Activated CD4-positive, alpha-beta T cell treated with anti-CD3 and anti-CD28 coated beads, Interleukin-2, Interleukin-6, amounts not matched to agents 100 ng/mL and 50 ng/mL, durations not matched to agents 16 hours and 8 hours (primary cell): ENCODE data around the gene FCHSD2.

ENCODE experiments used
- DNase-seq: peaks from one replicate; pipeline ENCODE4 v3.0.0-alpha.2; 2020

Gene FCHSD2

DNA sequence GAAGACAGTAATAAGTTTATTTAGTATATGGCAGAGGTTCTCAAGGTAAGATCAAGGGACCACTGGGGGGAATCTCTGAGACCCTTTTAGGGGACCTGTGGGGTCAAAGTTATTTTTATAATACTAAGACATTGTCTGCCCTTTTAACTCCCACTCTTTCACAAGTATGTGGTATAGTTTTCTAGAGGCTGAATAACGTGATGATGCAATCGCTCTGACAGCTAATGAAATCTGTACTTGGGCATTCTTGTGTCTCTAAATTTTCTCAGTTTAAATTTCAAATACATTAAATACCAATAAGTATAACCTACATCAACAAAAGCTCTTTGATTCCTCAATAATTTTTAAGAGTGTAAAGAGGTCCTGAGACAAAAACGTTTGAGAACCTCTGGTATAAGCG is 180.0 kb downstream of the FCHSD2 start:
- DNase-seq, result no peak

DNA sequence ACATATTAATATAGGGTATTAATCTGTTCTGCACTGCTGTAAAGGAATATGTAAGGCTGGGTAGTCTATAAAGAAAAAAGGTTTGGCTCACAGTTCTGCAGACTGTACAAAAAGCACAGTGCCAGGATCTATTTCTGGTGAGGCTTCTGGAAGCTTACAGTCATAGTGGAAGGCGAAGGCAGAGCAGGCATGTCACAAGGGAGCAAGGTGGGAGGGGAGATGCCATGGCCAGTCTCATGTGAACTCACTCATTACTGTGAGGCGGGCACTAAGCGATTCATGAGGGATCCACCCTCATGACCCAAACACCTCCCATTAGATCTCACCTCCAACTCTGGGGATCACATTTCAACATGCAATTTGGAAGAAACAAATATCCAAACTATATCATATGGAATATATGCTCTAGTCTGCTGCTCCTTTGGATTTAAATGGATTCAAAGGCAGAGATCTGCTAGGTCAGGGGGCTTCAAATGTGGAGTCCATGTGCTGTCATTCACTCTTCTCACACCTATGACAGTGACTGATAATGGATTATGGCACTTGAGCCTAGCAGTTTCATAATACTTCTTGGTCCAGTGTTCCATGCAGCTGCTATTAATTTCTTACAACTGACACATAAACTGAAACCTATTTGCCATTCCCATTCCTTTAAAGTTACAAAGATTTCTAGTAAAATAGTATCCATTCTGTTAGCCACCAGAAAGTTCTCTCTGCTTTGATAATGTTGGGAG is 182.0 kb downstream of the FCHSD2 start:
- no peak for DNase-seq

DNA sequence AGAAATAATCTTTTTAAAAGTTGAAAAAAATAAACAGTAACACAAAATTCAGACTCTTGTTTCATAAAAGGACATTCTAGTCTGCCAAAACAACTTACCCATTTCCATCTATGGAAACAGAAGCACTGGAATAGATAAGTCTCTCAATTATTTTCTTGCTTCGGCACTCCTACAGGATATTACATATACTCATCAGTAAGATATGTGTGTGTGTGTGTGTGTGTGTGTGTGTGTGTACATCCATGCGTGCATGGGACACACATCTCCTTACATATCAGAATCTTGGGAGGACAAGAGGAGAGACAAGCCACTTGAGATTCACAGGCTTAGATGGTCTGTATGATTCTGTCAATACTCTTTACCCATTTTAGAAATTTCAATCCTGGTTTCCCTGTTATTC is 183.3 kb downstream of the FCHSD2 start:
- DNase-seq, result no peak

DNA sequence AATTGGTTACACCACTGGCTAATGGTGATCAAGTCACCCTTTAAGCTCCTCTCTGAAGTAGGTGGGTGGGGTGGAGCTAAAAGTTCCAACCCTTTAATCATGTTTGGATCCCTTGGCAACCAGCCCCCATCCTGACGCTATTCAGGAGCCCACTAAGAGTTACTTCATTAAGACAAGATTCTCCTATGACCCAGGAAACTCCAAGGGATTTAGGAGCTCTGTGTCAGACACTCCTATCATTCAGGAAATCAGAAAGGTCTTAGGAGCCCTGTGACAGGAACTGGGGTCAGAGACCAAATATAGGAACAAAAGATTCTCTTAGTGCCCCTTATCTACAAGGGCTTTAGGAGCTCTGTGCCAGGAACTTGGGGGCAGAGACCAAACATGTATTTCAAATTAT is 186.7 kb downstream of the FCHSD2 start:
- DNase-seq, result no peak

DNA sequence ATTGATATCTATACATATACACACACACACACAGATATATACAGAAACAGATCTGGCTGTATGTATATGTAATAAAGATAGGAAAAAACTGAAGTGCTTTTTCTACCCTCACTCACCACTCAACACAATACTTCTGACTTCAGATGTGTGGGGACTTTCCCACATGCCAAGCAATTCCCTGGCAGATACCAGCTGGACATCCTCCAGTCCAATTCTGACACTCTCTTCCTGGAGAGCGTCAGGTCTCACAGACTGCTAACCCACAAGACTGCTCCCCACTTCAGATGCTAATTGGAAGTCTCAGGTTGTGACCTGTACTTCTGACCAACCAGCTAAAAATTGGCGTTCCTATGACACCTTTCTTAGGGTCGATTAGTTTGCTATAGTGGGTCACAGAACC is 187.3 kb downstream of the FCHSD2 start:
- no peak for DNase-seq

DNA sequence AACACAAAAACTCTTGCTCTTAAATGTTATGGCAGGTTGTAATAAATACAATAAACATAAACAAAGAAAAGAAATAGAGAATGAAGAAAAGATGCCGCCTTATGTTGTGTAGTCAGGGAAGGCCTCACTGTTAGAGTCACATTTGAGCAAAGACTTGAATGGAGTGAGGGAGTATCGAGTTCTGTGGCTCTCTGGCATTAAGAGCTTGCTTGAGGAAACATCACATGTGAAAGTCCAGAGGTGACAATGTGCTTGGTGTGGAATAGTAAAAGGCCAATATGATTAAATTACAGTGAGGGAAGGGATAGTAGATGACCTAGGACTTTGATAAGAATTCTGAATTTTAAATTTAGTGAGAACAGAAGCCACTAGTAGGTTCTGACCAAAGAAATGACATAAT is 188.5 kb downstream of the FCHSD2 start:
- DNase-seq, result no peak

DNA sequence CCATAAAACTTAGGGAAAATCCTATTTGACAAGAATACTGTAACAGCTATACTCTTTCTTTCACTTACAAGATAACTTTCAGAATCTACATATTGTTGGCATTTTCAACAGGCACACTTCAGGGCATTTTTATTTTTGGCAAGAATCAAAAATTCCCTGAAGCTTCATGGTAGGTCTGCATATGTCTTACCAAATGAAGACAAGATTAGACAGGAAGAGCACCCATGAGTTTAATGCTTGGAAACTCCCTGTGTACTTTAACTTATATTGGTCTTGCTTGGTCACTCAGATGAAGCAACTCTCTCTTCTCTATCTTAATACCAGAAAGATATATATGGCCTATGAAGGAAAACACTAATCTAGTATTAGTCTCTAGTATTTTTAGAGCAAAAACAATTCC is 190.2 kb downstream of the FCHSD2 start:
- DNase-seq, result no peak

DNA sequence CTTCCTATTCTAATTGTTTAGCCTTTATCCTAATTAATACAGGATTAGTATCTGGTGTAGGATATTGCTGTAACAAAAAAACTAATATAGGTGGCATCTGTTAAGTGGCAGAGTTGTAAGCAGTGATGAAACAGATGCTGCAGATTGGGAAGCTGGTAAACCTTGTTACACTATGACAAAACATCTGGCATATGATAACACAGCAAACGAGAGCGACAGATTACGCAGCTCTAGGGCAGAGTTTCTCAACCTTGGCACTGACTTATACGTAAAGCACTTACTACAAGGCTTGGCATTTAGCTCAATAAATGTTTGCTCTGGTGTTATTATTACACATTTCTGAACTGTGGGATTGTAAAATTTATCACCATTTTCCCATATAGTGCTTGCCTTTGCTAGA is 190.9 kb downstream of the FCHSD2 start:
- DNase-seq, result no peak

DNA sequence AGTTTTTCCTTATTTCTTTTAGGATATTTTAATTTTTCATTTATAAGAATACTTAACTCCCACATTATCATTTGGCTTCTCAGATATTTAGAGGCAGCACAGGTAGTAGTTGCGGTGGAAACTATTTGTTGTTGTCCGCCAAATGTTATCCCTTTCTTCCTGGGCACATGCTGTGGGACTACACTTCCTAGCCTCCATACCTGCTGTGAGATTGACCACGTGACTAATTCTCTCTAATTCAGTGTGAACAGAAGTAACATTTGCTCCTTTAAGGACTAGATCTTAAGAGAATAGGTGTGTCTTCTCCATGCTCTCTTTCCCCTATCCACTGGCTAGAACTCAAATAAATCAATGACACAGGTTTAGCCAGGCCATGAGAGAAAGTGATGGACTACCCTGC is 191.4 kb downstream of the FCHSD2 start:
- DNase-seq, result no peak

DNA sequence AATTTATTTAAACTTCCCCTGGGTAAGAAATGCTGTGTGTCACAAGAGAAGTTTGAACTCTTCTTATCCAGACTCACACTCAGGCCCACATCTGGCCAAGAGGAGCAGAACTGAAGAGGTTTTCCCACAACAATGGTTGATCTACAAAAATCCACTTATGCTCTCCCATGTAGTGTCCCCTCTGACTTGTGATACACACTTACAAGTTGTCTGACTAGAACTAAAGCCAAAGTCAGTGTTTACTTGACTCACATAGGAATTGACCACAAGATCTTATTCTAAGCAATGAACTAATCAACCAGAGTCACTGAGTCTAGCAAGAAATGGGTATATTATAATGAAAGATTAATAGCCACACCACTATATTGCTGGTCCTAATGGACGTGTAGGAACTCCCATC is 194.9 kb downstream of the FCHSD2 start:
- no peak for DNase-seq

DNA sequence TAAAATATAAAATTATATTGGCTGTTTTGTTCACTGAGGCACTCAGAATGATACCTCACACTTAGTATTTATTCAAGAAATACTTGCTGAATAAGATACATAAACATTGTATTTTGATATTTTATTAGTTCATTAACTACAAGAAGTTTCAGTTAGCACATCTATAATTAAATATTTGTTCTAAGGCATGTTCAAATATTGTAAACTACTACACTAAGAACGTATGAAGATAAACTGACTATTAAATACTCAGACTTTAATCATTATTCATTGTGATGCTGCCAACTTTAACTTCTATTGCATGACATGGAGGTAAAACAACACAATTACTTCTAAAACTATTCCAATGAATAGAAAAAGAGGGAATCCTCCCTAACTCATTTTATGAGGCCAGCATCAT is 198.5 kb downstream of the FCHSD2 start:
- no peak for DNase-seq

DNA sequence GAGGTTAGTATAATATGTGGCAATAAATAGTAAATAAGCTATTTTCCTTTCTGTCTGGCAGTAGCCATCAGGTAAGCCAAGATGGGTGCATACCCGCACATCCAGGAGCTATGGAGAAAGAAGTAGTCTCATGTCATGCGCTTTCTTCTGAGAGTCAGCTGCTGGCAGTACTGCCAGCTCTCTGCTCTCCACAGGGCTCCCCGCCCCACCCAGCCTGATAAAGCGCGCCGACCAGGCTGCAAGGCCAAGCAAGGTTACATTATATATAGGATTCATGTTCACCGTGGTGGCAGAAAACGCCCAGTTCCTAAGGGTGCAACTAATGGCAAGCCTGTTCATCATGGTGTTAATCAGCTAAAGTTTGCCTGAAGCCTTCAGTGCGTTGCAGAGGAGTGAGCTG is 201.7 kb downstream of the FCHSD2 start:
- no peak for DNase-seq

DNA sequence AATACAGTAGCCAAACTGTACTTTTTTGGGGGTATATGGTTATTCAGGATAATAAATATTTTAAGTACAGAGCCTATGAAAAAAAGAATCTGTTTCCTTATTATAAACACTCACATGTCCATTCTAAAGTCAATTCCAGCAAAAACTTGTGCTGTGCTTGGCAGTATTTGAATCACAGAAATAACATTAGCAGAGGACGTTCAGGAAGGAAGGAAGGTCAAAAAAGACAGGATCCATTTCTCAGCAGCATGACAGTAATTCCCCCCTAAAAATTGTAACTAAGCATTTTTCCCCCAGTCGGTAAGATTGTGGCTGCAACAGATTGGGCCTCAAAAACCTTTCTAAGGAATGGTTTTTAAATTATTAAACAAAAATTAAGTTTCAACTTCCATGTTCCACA is 203.1 kb downstream of the FCHSD2 start:
- no peak for DNase-seq

DNA sequence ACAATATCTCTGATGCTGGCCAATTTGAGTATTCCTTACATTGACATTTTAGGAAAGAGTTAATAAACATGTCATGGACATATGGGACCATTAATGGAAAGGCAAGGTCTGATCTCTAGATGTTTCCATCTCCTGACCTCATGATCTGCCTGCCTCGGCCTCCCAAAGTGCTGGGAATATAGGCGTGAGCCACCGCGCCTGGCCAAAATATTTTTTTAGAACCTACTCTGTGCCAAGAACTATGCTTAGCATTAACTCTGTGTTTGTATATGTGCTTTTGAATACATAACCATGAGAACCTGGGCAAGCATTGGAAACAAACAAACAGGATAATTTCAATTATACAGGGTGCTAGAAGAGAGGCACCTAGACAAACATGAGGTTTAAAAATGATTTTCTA is 204.7 kb downstream of the FCHSD2 start:
- DNase-seq, result no peak

DNA sequence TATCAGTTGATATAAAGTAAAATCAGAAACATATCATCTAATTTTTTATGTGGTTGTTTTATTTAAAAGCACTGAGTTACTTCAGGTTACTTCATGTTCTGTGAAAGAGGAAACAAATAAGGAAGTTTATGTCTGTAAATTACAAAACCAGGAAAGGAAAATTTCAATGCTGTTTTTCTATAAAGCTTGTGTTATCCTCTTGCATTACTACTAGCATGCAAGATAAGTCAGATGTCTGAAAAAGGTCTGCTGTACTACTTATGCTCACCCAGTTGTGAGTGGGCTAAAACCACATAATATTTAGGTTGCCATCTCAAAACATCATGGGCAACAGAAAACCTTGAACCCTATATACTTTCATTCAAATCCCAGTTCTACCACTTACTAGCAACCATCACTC is 206.4 kb downstream of the FCHSD2 start:
- no peak for DNase-seq

DNA sequence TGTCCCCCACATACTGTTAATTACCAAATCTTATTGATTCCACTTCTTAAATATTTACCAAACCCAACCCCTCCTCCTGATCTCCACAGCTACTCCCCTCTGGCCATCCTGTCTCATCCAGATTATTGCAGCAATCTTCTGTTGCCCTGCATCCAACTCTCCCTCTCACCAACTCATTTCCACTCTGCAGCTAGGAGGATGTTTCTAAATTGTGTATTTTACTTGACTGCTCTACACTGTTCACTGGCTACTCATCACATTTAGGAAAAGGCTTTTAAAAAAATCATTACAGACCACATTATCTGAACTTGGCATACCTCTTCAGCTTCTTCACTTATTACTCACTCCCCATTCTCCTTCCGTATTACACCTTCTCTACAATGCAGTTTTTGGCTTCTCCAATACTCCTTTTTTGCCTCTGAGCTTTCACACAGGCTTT is 210.0 kb downstream of the FCHSD2 start:
- no peak for DNase-seq

DNA sequence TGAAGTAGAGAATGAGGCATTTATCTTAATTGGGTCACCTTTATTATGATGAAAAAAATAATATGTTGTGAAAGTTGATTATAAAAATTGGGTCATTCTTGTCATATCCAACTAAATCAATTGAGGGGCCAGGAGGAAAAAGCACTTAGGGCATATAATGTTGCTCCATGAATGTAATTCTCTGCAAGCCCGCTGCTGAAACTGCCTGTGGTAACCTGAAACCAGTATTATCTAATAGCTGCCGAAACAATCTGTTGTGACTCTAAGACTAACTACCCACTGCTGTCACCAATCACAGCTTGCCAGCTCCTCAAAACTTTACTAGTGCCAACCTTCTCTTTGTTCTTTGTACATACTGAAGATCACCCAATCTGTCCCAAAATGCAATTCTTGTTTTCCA is 212.1 kb downstream of the FCHSD2 start:
- DNase-seq, result no peak

DNA sequence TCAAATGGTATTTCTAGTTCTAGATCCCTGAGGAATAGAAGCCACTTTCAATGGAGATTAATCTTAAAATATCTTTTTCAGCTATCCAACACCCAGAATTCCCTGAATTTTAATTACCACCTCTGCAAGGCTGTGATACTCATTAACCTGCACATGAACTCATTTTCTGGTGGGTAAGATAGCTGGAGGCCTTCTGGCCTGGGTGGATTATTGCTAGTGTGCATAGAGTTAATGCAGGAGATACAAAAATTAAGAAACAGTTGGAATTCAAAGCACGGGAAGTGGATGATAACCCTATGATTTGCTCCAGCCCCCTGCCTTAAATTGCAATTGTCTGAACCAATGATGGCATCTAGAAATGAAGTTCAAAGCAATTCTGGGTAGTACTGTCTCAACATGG is 212.9 kb downstream of the FCHSD2 start:
- no peak for DNase-seq

DNA sequence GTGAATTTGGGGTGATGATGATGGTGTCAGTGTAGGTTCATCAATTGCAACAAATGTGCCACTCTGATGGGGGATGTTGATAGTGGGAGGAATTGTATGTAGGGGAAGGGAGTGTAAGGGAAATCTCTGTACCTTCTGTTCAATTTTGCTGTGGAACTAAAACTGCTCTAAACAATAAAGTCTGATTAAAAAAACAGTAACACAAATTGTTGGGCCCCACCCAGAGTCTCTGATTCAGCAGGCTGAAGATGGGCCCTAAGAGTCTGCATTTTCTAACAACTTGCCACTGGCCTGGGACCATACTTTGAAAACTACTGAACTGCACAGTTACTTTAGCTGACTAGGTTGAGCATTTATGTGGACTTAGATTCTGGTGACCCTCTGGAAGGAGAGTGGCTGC is 214.7 kb downstream of the FCHSD2 start:
- DNase-seq, result no peak

DNA sequence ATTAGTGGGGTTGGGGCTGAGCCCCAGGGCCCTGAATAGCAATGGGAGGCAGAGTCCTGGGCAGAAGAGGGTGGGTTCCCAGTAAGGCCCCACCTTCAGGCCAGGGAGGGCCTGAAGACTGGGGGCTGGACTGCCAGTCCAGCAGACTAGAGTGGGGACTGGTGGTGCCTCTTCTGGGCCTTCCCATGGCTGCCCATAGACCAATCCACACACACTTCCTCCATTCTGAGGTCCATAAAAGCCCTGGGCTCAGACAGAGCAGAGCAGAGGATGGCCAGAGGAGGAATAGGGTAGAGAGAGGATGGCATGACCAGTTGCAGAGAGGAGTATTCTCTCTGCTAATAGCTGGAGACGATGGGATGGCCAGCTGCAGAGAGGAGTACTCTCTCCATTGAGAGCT is 216.0 kb downstream of the FCHSD2 start:
- no peak for DNase-seq

DNA sequence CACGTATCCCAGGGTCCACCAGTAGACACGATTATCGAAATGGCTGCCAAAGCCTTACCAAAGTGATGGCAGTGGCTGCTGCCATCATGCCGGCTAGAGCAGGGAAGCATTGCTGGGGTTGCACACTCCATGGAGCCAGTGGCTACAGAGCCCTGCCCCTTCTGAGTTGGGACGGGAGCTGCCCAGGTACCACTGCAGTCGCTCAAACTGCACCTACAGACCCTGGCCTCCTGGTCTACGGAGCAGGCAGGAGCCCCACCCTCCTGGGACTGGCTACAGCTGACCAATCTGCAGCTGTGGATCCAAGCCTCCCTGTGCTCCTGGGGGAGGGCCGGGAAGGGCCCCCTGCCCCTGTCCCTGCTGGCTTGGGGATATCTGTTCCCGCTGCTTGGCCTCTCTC is 216.5 kb downstream of the FCHSD2 start:
- no peak for DNase-seq

DNA sequence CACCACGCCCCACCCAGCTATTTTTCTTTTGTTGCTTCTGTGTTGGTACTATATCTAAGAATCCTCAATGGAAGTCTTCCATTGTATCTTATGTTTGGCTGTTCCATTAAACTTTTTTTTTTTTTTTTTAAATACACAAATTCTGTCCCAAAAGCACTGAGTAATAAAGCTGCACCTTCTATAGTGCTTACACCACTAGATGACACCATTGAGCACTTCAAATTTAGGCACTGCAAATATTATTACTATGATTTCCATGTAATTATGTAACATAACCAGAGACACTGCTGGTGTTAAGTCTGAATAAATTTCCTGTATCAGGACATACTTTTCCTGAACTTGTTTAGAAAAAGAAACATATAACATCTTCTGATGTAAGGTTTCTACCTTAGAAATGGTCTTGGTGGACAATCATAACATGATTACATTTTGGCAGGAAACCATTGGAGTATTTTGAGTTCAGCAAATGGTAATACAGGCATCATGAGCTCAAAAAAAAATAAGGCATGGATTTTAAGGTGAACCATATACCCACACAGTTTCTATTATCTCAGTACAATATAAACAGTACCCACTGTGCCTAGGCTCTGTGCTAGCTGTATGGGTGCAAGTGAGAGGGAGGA is 217.4 kb downstream of the FCHSD2 start:
- peak; percentile 22 for DNase-seq

DNA sequence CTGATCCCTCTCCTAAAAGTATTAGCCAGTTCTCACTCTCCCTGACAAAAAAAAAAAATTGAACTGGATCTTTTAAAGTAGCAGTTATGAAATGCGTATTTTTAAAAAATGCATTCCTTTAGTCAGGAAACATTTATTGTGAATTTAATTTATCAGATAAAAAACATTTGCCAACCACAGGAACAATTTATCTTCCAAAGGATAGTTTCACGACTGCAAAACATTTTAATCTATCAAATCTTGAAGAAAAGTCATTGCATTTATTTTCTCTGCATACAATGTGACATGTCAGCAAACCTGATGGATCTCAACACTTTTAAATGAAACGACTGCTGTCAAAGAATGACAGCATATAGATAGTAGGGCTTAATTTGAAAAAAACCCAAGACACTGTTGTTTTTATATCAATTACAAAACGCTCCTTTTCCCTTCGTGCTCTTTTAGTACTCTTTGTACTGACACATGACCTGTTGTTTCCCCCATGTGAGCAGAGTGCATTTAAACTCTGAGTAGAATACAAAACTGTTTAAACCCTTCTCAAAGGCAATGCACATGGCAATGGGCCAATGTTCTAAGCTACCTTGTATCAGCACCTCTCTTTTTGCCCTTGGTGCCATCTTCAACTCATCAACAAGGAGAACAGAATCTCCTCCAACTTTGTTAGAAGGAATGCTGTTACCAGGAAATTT is 220.9 kb downstream of the FCHSD2 start:
- no peak for DNase-seq

DNA sequence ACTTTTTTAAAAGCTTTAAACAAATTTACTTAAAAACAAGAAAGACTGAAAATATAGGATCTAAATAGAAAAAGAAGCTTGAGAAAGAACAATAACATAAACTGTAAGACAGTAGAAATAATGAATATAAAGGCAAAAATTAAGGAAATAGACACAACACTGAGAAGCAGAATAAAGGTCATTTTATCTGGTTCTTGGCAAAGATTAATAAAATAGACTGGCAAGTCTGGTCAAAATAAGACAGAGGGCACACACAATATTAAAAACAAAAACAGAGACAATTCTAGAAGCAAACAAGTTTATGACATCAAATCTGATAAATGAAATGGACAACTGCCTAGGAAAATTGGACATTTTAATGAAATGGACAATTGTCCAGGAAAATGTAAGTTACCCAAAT is 222.1 kb downstream of the FCHSD2 start:
- DNase-seq, result no peak

DNA sequence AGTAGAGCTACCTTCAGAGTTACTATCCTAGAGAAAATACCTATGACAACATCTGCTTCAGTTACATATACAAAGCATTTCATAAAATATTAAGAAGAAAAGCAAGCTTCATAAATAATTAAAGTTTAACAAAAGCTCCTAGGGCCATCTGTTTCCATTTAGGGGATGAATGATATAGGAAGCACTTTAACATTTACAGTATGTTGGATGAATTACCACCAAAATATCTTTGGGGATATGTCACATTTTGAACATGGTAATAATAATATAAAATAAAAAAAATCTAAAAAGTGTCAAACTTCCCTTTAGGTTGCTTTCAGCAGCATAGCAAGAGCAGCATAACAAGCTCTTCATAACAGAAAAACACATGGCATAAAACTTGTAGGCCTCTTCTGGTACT is 223.3 kb downstream of the FCHSD2 start:
- DNase-seq, result no peak
